ENCODE results near the gene VWA3B. TPM values are rescaled to one million over a fixed set of nuclear protein-coding genes. Genes with fewer than 3 reads are reported as not detected.

Gene VWA3B
- total RNA-seq, 1 donor from 2014 or later: not detected

- no peak overlapping the region for H3K4me3 ChIP-seq
- no peak for TF ChIP-seq CTCF (IDR thresholded peaks at IDR 0.05)
- DNase-seq (ENCODE audit: low spot score in 2 of 2): no peak
These were observed 21.2 kb upstream of the VWA3B start for GRCh38 chr2:98065808-98066207.

GRCh38 chr2:98067160-98067559, 19.8 kb upstream of the VWA3B start:
- Histone ChIP-seq H3K27ac (no peak overlapping the region), H3K4me3 (no peak overlapping the region), H3K9me3 (no peaks in the 10 kb centered on the region), H3K4me1 (no peaks in the 10 kb centered on the region), H3K27me3 (no peaks in the 10 kb centered on the region), H3K36me3 (no peaks in the 10 kb centered on the region)
- intact Hi-C loops (cut with DNase I): no loop called here
- TF ChIP-seq CTCF (IDR thresholded peaks at IDR 0.05): no peak
- DNase-seq (ENCODE audit: low spot score in 2 of 2): no peak

More at GRCh38 chr2:98065808-98066207, 21.2 kb upstream of the VWA3B start:
- intact Hi-C loops (cut with DNase I): no loop called here
- H3K27me3 ChIP-seq: no peaks in the 10 kb centered on the region
- H3K27ac ChIP-seq: no peak overlapping the region
- H3K9me3 ChIP-seq: no peaks in the 10 kb centered on the region
- no peaks in the 10 kb centered on the region for H3K36me3 ChIP-seq
- no peaks in the 10 kb centered on the region for H3K4me1 ChIP-seq

GRCh38 chr2:98070081-98070480, 16.9 kb upstream of the VWA3B start:
- Histone ChIP-seq H3K4me1 (no peaks in the 10 kb centered on the region), H3K9me3 (no peaks in the 10 kb centered on the region), H3K36me3 (no peaks in the 10 kb centered on the region), H3K4me3 (no peak overlapping the region), H3K27ac (no peak overlapping the region), H3K27me3 (no peaks in the 10 kb centered on the region)
- intact Hi-C loops (cut with DNase I): no loop called here
- no peak for TF ChIP-seq CTCF (IDR thresholded peaks at IDR 0.05)
- DNase-seq (ENCODE audit: low spot score in 2 of 2): no peak

GRCh38 chr2:98072442-98072841, 14.5 kb upstream of the VWA3B start:
- DNase-seq (ENCODE audit: low spot score in 2 of 2): no peak
- intact Hi-C loops (cut with DNase I): no loop called here
- no peak overlapping the region for H3K27ac ChIP-seq
- no peaks in the 10 kb centered on the region for H3K4me1 ChIP-seq
- H3K36me3 ChIP-seq: no peaks in the 10 kb centered on the region
- no peak overlapping the region for H3K4me3 ChIP-seq
- TF ChIP-seq CTCF (IDR thresholded peaks at IDR 0.05): no peak
- no peaks in the 10 kb centered on the region for H3K9me3 ChIP-seq
- no peaks in the 10 kb centered on the region for H3K27me3 ChIP-seq

GRCh38 chr2:98078701-98079100, 8.3 kb upstream of the VWA3B start:
- Histone ChIP-seq H3K4me1 (no peaks in the 10 kb centered on the region), H3K9me3 (peaks cover 7 to 8% of the 10 kb centered on the region in 2 donors), H3K4me3 (no peak overlapping the region), H3K27me3 (no peaks in the 10 kb centered on the region), H3K27ac (no peak overlapping the region), H3K36me3 (no peaks in the 10 kb centered on the region)
- no peak for TF ChIP-seq CTCF (IDR thresholded peaks at IDR 0.05)
- intact Hi-C loops (cut with DNase I): no loop called here
- no peak for DNase-seq (ENCODE audit: low spot score in 2 of 2)

All from ascending aorta (tissue), 2 donors.